ENCODE data around the gene KIF15.

GRCh38 chr3:44899683-44900367, 138.2 kb downstream of the KIF15 start:
- TF ChIP-seq CTCF (IDR thresholded peaks at IDR 0.05; ENCODE audit: low read depth, low read length, poor library complexity, severe bottlenecking), result no peak
- TF ChIP-seq EZH2phosphoT487 (IDR thresholded peaks at IDR 0.05; ENCODE audit: borderline replicate concordance, low read length), result no peak
